Limb (tissue), 2 donors: ENCODE results near the gene HNRNPD.
"Not testable (repeated sequence)": the region's sequence is repeated elsewhere in the genome, so short reads cannot be mapped to it uniquely, and the experiment has no call there.

Experiments used
- DNase-seq, 2 donors: peaks; one replicate each; pipeline ENCODE4 v3.0.0-alpha.2; 2016; ENCODE audit errors: extremely low spot score in 2 of 2

The HNRNPD gene

DNA sequence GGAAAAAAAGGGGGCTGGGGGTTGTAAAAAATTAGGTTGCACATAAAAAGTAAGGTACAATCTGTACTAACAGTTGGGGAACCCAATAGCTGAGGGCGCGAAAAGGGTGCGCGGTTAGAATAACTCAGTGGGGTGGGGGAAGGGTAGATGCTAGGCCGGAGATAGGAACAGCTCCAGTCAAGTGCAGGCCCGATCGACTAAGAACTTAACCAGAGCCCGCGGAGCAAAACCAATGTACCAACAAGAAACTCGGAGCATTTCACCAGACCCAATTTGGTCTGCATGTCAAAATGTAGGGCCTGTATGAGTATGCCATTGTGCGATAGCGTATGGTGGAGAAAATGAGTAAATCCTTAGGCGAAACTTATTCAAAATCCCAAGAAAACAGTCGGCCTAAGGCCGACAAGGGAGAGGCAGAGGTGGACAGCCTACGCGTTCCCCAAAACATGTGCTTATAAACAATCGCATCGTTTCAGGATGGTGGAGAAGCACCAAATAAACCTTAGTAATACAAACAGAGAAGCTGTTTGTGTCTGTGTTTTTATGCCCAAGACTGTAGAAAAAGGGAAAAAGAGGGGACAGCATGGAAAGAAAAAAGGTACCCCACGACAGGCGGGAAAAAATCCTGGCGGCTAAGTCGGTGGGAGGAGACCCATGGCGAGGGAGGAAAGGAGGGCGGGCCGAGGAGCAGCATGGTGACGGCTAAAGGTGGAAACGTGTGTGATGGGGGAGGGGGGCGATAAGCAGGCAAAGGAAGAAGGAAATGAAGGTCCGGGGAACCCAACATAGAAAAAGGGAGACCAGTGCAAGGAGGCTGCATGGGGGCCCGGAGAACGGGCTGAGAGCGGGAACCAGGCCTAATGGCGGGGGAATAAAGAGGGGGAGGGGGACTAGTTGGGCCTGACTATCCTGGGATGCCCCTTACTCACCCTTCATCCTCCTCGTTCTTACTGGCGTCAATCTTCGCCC lies 990 bp downstream of the HNRNPD start:
- peak; percentile 60 to 84 for DNase-seq

DNA sequence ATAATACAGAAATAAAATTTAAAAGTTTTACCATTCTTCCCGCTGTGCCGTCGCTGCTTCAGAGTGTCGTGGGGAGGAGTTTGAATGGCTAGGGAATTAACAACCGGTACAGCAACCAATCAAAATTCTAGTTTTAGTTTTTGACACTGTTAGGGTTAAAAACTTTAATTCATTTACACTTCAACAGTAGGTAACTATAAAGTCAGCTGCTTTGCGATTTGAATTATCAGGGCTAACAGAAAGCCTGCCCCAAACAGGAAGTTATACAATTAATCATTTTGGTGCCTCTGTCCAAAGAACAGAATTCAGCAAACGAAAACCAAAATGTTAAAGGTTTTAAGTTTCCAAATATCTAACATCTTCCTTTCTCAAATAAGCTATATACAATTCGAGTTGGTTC lies 2.3 kb downstream of the HNRNPD start:
- DNase-seq = no peak

GRCh38 chr4:82367438-82368097 lies 6.2 kb downstream of the HNRNPD start:
- DNase-seq = no peak

GRCh38 chr4:82366431-82366830 lies 7.4 kb downstream of the HNRNPD start:
- DNase-seq = not testable (repeated sequence)

DNA sequence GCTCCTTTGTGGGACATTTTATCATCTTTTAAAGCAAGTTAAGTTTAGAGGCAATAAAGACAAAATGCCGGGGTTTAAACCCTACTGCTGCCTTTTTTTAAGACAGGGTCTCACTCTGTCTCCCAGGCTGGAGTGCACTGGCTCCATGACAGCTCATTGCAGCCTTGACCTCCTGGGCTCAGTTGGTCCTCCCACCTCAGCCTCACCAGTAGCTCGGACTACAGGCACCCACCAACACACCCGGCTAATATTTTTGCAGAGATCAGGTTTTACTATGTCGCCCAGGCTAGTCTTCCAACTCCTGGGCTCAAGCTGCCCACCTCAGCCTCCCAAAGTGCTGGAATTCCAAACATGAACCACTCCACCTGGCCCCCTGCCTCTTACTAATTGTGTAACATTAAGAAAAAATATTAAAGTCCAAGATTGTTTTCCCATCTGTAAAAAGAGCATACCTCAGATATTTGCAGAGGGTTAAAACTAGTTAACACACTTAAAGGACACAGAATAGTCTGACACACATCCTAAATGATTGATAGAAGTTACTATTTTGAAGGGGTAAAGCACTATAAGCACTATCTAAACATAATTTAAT lies 9.8 kb downstream of the HNRNPD start:
- DNase-seq = no peak

DNA sequence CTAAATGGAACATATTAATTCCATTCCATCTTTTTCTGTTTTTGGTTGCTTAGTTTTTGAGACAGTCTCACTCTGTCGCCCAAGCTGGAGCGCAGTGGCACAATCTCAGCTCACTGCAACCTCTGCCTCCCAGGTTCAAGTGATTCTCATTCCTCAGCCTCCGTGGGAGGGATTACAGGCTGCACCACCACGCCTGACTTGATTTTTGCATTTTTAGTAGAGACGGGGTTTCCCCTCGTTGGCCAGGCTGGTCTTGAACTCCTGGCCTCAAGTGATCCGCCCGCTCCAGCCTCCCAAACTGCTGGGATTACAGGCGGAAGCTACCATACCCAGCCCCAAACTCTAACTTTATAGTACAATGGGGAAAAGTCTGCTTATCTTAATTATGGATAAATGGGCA lies 11.2 kb downstream of the HNRNPD start:
- DNase-seq = no peak

DNA sequence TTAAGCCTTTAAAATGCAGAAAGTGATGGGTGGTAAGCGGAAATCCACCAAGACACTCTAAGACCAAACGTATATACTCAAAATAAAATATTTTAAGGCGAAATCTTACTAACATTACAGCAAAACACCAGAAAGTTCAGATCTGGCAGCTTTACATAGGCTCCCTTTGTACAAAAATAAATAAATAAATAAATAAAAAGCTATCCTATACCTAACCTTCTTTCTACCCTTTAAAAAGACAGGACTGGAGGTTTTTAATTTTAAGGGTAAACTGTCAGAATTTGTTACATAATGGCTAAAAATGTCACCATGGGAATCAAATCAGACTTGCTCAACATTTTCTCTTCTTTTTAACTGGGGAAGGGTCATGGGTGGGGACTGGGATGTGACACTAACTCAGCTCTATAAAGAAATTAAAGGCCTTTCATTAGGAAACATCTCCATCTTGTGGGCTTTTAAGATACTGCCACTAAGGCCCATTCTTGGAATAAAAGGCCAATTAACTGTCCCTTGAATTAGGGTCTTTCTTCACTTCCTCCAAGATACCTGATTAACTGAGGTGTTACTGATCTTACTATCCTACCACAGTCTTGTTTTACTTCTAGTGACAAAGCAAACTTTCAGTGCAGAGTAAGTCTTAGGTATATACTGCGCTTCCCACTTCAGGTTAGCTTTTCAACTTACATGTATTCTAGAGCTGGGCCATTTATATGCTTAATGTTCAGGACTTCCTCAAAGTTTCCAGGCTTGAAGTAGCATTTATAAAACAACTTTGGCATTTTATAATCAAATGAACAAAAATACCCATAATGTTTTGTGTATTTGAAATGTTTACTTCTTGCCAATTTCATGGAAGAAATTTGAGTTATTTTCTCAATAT lies 13.3 kb downstream of the HNRNPD start:
- DNase-seq = no peak

GRCh38 chr4:82358847-82359246 lies 14.9 kb downstream of the HNRNPD start:
- no peak for DNase-seq

- DNase-seq = no peak
Measured at GRCh38 chr4:82357640-82358039, 16.2 kb downstream of the HNRNPD start.

DNA sequence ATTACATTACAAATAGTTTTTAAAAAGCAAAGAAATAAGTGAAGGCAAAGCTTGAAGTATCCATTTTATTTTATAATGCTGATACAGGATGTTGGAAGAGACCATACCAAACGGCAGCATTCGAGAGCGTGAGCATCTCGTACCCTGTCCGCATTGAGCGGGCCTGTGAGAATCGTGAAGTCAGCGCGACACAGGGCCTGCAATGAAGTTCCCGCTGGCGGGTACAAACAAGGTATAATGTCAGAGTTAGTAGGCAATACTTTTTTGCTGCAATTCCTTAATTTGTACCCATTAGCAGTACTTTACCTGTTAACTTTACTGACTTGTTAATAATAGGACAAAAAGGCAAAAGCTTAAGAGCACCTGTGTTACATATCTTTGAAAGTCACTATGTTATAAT lies 19.0 kb downstream of the HNRNPD start:
- DNase-seq = no peak

DNA sequence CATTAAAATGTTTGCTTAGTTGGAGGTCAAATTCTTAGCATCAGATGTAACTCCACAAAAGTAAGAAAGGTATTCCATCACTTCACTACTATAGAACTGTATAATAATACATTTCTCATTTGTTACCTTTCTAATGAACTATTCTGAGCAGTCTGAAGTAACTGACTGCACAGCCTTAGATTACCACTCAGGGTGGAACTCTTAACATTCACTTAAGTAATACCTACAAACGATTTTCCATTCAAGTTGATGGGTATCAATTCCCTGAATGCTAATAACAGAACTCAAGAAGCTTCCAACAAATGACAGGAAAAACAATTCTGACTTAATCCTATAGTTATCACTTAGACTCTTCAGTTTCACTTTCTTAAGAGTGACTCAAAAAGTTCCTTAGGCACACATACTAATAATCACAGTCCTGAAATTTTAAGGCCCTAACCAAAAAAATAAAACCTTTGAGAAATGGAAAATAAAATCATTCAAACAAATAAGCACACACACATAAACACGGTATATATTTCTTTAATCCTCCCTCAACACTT lies 20.9 kb downstream of the HNRNPD start:
- DNase-seq = no peak

- no peak for DNase-seq
Measured at GRCh38 chr4:82352118-82352824, 21.5 kb downstream of the HNRNPD start.

GRCh38 chr4:82346126-82346525 lies 27.7 kb downstream of the HNRNPD start:
- no peak for DNase-seq

- DNase-seq = no peak
Measured at GRCh38 chr4:82335043-82335442, 38.7 kb downstream of the HNRNPD start.

DNA sequence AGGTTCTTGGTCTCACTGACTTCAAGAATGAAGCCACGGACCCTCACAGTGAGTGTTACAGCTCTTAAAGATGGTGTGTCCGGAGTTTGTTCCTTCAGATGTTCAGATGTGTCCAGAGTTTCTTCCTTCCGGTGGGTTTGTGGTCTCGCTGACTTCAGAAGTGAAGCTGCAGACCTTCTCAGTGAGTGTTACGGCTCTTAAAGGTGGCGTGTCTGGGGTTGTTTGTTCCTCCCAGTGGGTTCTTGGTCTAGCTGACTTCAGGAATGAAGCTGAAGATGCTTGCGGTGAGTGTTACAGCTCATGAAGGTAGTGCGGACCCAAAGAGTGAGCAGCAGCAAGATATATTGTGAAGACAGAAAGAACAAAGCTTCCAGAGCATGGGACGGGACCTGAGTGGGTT lies 40.1 kb downstream of the HNRNPD start:
- DNase-seq = not testable (repeated sequence)

GRCh38 chr4:82331814-82332213 lies 42.0 kb downstream of the HNRNPD start:
- no peak for DNase-seq

DNA sequence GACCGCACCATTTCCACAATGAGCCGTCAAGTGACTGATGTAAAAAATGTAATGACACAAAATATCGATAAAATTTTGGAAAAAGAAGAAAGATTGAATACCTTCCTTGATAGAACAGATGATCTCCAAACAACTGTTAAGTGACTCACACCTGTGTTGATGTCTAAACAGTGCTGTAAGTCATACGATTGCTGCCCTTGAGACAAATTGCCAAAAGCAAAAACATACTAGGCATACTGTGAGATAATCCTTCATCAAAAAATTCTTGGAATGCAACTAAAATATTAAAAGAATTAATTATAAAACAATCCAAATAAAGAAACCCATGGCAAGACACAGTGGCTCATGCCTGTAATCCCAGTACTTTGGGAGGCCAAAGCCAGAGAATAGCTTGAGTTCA lies 53.4 kb downstream of the HNRNPD start:
- no peak for DNase-seq

- DNase-seq = not testable (repeated sequence)
Measured at GRCh38 chr4:82303063-82303462, 70.7 kb downstream of the HNRNPD start.
